BE2C (cell line): Measurements from ENCODE around the gene RAB11FIP4.

Experiments
- DNase-seq: peaks from one replicate; pipeline ENCODE4 v3.0.0-alpha.2; 2020
- H3K27me3 ChIP-seq: fragments of 250-450 bp; sonication (Bioruptor Pico); 2 replicates; pipeline ENCODE4 v1.5.1; 2020; ENCODE audit warnings: mild to moderate bottlenecking
- H3K36me3 ChIP-seq: fragments of 250-450 bp; sonication (Bioruptor Pico); 2 replicates; pipeline ENCODE4 v1.5.1; 2020; ENCODE audit warnings: mild to moderate bottlenecking
- H3K4me1 ChIP-seq: fragments of 250-450 bp; sonication (Bioruptor Pico); 2 replicates; pipeline ENCODE4 v1.5.1; 2020
- H3K4me3 ChIP-seq: 2 replicates; pipeline ENCODE4 v1.5.1; 2011; ENCODE audit warnings: low read depth, low read length
- H3K9me3 ChIP-seq: fragments of 250-450 bp; sonication (Bioruptor Pico); 2 replicates; pipeline ENCODE4 v1.5.1; 2020
- CTCF ChIP-seq: IDR thresholded peaks from 2 replicates; pipeline ENCODE4 v1.5.1; 2012; ENCODE audit warnings: mild to moderate bottlenecking, low read depth, low read length

RAB11FIP4 gene

GRCh38 chr17:31459716-31460115 lies 68.2 kb downstream of the RAB11FIP4 start:
- Histone ChIP-seq H3K27me3 (no peaks in the 10 kb centered on the region), H3K4me1 (no peaks in the 10 kb centered on the region), H3K4me3 (no peak overlapping the region), H3K36me3 (no peaks in the 10 kb centered on the region), H3K9me3 (no peaks in the 10 kb centered on the region)
- no peak for DNase-seq
- no peak for TF ChIP-seq CTCF

DNA sequence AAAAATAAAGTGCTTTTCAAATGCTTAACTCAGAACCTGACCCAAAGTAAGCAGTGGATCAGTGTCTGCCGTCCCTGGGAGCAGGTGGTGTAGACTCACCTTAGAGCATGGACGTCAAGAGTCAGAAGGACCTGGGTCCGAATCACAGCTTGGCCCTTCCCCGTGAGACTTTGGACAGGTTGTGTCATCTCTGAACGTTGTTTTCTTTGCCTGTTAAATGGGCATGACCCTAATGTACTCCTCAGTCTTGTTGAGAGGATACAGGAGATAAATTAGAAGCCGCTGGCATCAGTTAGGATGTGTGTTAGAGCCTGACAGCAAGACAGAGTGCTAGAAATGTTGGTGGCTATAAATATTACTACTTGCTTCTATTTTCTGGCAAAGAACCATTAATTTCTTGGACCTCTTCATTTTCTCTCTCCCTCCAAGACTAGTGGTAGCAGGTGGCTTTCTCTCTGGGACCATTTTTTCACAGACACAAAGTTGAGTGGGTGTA lies 68.8 kb downstream of the RAB11FIP4 start:
- no peaks in the 10 kb centered on the region for H3K4me1 ChIP-seq
- no peaks in the 10 kb centered on the region for H3K27me3 ChIP-seq
- no peak overlapping the region for H3K4me3 ChIP-seq
- no peak for TF ChIP-seq CTCF
- no peak for DNase-seq
- H3K9me3 ChIP-seq, result no peaks in the 10 kb centered on the region
- no peaks in the 10 kb centered on the region for H3K36me3 ChIP-seq

GRCh38 chr17:31461227-31461810 lies 69.8 kb downstream of the RAB11FIP4 start:
- Histone ChIP-seq H3K9me3 (no peaks in the 10 kb centered on the region), H3K4me1 (no peaks in the 10 kb centered on the region), H3K27me3 (no peaks in the 10 kb centered on the region), H3K36me3 (no peaks in the 10 kb centered on the region), H3K4me3 (no peak overlapping the region)
- no peak for TF ChIP-seq CTCF
- no peak for DNase-seq

- no peak for DNase-seq
- Histone ChIP-seq H3K4me3 (no peak overlapping the region), H3K27me3 (no peaks in the 10 kb centered on the region), H3K4me1 (no peaks in the 10 kb centered on the region), H3K36me3 (no peaks in the 10 kb centered on the region), H3K9me3 (no peaks in the 10 kb centered on the region)
- no peak for TF ChIP-seq CTCF
Observed at GRCh38 chr17:31462261-31462660, 70.8 kb downstream of the RAB11FIP4 start.

- Histone ChIP-seq H3K27me3 (no peaks in the 10 kb centered on the region), H3K4me1 (no peaks in the 10 kb centered on the region), H3K36me3 (no peaks in the 10 kb centered on the region), H3K4me3 (no peak overlapping the region), H3K9me3 (no peaks in the 10 kb centered on the region)
- TF ChIP-seq CTCF, result no peak
- DNase-seq, result peak; percentile 22
Observed at GRCh38 chr17:31466096-31466760, 74.8 kb downstream of the RAB11FIP4 start.
